ENCODE measurements around the gene GNG12.

The GNG12 gene

DNA sequence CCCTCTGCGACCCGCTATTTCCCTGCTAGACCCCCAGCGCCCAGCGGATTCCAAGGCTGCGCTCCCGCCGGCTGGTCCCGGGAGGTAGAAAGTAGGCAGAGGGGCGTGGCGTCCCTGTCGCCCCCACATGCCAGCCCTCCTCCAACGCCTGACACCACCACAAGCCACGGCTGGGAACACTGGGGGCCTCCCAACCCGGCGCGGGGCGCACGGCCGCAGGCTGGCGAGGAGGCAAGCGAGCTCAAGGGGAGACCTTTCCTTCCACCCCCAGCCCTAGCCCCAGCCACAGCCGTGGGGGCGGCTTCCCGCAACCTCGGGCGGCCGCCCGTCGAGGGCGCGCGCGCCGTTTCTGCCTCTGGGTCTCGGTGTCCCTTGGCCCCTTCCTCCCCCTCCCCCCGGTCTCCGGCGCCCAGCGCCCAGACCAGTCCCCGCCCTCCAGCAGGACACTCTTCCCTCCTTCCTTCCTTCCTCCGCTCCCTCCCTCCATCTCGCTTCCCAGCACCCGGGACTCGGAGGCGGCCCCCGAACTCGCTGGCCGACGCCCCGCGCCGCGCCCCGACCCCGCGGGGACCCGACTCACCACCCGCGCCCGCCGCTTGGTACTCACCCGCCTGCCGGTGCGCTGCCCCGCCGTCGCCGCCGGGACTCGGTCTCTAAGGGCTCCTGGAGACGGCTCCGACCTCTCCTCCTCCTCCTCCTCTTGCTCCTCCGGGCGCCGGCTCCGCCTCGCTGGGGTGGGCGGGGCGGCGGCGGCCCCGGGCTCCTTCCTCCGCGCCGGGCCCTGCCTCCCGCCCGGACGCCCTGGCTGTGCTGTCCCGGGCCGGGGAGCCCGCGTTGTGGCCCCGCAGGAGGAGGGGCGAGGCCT lies at the start of gene GNG12:
Gene GNG12, minus strand, starts transcription at position 731 of the 865 bp plus-strand sequence. CDS start 125,781 bp downstream, outside the sequence.
- peak; percentile 3 for DNase-seq

DNA sequence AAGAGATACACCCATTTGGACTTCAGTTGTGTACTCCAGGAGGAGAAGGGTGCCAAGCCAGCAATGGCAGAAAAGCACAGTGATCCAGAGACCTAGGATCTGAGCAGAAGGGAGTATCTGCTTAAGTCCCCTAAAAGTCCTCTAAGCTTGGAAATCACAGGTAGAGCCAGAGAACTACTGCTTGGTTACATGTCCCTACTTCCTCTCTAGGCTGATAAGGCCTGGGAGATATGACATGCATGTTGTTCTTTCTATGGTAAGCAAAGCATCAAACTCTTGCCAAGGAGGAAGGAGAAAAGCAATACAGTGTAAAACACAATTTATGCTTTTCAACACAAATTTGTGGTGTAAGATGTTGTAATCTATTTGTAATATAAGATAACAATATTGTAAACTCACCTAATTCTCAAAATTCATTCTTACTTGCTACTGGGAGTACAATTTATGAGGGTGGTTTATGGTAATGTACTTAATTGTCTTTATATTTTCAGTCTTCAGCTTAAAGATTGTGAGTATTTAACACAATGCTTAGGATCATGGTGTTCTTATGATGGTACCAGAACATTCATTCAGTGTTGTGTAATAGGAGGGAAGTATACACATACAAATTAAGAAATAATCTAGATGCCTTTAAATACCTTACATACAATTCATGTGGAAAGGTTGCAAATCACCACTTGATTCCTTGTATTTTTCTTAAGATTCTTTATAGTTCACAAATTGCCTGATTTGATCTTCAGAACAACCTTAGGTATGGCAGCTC lies 49.1 kb upstream of the GNG12 start:
- no peak for DNase-seq

DNA sequence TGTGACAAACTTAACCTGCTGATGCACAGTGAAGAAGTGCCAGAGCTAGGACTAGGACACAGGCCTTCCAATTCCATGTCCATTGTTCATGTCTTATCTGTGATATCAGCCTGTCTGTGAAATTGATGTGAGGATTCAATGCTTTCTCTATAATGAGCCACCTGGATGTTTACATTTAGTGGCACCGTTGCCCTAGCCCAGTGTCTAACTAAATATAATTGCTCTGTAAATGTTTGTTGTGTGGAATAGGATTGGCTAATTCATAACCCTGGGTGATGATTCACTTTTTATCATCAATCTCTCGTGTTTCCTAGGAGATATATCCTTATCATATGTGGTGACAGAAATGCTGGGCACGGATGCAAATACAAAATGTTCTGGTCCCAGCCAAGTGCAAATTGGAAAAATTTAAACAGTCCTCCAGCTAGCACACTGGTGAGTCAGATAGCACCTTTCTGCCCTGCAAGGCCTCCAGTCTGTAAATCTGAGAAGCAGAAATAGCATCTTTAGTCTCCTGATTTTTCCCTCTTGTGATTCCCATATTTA lies 46.9 kb upstream of the GNG12 start:
- no peak for DNase-seq

DNA sequence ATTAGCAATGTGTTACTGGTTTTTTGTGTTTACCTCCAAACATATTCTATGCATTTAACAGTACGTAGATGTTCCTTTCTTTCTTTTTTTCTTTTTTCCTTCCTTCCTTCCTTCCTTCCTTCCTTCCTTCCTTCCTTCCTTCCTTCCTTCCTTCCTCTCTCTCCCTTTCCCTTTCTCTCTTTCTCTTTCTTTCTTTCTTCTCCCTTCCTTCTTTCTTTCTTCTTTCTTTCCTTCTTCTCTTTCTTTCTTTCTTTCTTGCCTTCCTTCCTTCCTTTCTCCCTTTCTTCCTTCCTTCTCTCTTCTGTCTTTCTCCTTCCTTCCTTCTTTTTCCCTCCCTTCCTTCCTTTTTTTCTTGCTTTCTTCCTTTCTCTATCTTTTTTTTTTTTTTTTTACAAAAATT lies 46.2 kb upstream of the GNG12 start:
- no peak for DNase-seq

DNA sequence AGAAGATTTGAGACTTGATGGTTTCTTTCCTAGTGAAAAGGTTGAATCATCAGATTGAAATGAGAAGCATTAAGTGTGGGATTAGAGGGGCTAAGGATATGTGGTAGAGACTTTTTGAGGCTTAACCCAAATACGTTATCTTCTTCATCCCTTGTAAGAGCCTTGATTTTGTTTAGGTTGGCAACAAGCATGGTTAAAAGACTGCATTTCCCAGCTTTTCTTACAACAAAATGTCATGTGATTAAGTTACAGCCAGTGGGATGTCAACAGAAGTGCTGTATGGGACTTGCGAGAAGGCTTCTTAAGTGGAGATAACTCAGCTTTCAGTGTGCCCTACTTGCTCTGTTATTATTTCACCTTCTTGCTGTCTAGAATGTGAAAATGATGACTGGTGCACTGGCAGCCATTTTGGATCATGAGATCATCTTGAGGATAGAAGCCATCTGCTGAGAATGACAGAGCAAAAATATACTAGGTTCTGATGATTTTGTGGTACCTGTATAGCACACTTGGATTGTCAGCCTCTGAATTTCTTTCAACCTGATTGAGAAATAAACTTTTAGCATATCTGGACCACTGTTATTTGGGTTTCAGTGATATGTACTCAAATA lies 41.3 kb upstream of the GNG12 start:
- no peak for DNase-seq

DNA sequence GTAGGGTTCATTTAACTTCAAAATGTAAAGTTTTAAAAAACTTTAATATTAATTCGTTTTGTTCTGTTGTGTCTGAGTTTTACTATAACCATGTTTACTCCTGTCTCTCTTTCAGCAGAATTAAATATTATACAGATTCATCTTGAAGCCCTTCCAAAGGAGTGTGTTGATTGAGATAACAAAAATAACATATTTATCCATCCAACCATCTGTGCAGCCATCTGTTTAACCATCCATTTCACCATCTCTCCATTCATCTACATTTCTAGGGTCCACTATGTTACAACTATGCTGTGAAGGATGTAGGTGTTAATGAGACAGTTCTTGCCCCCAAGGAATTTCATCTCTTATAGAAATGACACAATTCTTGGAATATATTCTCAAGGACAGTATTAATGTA lies 36.0 kb upstream of the GNG12 start:
- no peak for DNase-seq

DNA sequence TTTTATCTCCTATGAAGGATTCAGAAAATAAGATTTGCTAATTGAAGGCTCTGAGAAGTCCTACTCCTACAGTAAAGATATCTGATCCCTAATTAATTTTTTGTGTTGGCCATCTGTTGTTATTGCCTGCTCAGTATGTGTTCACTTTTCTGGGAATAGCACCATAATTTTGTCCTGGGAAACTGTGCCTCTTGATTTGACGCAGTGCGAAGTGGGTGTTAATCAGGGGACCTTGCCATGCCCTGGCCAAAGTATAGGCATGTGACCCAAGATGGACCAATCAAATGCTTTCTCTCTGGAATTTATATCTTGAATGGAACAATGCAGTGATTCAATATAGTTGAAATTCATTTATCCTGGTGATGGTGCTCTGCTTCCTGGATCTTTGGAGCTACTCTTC lies 30.4 kb upstream of the GNG12 start:
- no peak for DNase-seq

DNA sequence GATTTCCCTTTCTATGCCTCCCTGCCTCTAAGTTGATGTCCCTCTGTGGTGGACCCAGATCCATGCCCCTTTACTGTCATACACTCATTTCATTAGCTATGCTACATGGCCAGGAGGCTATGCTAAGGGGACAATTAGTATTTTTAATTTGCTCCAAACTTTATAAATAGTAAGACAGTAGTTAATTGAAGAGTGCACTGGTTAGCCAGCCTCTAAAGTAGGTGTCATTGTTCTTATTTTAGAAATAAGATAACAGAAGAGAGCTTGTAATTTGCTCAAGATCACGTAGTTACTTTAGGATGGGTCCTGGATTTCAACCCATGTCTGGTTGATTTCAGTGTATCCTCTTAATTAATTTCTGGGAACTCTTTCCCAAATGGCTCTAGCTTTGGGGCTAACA lies 29.4 kb upstream of the GNG12 start:
- DNase-seq: no peak

DNA sequence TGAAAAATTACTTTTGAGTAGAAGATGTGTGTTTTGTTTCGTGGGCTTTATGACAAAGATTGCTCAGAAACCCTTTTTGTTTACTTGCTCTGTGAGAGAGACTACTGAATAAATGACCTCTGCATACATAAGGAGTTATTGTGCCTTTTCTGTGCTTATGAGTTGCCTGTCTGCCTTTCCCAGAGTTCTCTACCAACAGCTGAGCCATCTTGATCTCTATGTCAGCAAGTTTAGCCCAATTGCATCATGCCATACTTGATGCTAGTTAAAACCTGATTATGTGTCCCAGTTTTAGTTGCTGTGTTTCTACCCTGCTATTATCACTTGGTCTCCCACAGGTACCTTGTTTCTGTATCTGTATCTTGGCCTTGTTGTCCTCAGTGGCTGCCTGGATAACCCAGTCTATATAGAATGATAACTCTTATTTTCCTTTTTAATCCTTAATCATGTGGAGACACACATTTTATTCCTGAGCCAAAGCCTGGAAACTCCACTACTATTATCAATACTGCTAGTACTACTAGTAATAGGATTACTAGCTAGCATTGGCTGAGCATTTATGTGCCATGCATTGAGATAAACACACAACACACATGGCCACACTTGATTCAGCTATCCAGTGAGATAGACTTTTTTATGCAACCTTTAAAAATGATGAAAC lies 28.7 kb upstream of the GNG12 start:
- DNase-seq: no peak

DNA sequence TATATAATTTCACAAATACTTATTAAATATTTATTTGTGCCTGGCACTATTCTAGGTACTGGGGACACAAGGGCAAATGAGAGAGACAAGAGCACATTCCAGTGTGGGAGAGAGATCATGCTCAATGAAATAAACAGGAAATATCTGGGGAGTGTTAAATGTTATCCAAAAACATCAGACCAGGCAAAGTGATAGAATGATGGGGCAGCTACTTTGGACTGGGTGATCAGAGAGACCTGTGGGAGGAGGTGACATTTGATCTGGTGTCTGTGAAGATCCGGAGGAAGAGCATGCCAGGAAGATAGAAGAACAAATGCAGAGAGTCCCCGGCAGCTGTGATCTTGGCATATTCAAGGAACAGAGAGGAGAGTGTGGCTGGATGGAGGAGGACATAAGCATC lies 27.5 kb upstream of the GNG12 start:
- DNase-seq: no peak

DNA sequence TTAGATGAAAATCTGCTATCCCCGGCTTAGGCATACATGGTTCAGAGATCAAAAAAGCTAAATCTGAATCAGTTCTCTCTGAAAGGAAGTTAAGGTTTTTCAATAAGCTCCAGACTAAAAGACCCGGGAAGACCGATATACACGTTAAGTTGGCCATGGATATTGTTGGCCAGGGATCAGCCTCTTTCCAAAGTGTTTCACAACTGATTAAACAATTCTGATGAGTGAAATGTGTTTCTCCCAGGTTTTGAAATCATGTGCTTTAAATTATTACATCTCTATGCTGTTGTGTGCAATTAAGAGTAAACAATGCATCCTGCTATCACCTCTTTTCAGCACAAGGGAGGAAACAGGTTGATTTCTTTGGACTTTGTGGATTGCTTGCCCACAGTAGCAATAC lies 23.7 kb upstream of the GNG12 start:
- DNase-seq: no peak

DNA sequence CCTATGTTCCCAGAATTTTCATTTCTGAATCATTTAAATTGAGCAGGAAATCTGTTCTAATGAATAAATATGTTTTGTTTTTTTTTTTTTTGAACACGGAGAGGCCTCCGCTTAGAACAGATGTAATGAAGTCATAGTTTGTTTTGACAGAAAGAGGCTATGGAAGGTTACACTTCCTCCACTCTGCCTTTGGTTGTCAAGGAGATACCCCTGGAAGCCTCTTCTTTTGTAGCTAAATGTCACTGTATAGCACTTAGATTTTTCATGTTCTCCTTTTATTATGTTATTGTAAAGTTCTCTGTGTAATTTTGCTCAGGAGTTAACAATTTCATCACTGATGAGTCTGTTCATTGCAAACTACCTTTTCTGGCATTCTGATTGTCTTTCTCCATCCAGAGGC lies 22.7 kb upstream of the GNG12 start:
- no peak for DNase-seq

DNA sequence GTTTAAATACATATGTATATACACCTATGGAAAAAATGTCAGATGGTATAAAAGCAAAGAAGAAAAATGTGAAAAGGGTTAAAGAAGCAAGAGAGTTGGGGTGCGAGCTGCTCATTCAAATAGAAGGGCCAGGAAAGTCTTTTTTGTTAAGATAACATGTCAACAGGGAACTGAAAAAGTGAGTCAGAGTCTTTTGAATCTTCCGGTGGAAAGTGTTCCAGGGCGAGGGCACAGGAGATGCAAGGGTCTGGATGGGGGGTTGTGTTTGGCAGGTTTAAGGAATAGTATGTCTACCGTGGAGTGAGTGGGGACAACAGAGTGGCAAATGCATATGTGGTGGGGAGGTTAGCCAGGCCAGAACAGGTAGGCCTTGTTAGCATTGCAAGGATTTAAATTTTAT lies 22.2 kb upstream of the GNG12 start:
- DNase-seq: no peak

DNA sequence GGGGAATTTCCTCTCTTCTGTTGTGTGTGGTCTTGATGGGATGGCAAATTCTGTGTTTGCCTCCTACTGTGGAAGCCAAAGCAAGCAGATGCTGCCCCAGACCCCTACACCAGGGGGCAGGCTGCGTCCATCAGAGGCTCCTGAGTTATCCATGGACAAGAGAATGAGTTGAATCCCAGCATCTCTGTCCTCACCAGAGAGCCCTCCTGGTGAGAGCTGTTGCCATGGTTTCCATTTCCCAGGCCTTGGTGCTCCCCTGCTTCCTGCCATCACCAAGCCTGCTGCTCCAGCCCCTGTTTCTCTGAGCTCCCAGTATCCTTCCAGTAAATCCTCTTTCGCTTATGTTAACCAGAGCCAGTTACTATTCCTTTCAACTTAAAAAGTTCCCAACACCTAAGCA lies 20.4 kb upstream of the GNG12 start:
- DNase-seq: no peak

DNA sequence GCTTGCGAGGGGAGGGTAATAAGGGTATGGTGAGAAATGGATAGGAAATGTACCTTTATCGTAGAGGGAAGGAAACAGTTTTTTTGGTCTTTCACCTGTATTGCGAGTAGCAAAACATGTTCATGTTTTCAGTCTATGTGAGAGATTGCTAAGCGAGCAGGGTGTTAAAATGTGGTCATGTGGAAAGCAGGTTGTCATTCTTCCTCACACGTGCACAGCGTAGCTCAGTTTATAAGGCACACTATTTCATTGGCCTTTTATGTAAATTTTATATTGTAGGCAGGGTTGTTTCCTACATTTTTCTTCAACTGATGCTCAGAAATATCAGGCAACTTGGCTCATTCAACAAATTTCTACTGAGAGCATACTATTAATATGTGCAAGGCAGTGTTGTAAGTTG lies 18.5 kb upstream of the GNG12 start:
- no peak for DNase-seq

DNA sequence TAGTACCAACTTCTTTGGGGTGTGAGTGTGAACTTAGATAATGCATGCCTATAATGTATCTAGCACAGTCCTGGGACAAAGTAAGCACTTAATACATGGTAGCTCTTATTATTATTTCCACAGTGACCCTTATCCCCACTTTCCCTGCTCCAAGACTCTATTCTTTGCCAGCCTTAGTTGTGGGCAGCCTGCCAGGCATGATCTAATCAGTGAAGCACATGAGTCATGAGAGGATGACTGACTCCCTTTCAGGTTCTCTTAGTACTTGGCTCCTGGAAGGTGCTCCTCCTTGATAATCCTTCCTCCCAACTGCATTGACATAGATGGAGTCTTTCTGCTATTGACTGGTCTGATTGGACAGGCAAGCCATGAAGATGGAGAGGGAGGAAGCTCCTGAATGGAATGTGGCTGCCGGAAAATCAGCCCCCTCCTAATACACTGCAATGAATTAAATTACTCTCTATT lies 17.4 kb upstream of the GNG12 start:
- no peak for DNase-seq

DNA sequence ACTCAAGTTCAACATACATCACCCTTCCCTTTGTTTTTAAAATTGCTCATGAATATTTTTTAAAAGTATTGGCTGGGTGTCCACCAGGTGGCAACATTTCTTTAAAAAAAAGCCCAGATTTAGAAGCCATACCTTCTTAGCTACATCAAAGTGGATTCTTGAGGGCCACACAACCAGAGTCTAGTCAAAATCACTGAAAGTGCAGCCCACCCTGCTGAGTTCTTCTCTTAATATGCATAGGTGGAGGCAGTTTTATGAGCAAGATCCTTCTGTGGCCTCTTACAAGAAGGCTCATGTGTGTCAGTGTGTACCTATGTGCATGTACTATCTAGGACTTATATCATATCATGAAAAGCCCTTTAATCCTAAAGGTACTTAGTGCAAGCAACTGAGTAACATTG lies 16.9 kb upstream of the GNG12 start:
- no peak for DNase-seq

DNA sequence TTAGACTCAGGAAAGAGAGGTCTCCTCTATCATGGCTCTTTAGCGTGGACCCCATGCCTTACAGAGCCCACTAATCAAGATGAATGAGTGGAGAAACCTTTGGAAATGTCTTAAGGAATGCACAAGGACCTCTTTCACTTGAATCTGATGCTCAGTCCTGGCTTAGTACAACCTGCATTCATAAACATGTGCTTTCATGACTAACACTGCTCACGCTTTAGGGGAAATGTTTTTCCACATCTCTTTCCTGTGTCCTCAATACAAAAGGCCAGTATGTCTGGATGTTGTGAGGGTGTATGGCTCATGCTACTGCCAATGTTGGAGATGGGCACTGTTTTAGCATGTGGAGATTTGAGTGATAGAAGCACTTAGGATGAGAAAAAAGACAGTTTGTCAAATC lies 14.2 kb upstream of the GNG12 start:
- no peak for DNase-seq

DNA sequence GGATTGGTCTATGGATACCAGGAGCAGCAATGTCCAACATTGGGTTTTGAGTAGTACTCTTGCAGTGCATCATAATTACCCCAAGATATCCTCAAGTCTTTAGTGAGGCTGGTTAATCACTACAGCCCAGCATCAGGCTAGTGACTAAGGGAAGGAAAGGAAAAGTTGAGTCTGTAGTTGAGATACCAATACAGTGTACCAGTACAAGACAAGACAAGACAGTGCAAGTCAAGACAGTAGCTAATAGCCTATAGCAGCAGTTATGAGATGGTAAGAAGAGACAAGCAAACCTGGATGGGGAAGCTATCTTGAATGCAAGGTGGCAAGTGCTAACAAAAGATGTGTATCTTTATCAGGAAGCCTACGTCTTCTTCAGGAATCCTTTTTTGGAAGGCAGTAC lies 13.3 kb upstream of the GNG12 start:
- no peak for DNase-seq

DNA sequence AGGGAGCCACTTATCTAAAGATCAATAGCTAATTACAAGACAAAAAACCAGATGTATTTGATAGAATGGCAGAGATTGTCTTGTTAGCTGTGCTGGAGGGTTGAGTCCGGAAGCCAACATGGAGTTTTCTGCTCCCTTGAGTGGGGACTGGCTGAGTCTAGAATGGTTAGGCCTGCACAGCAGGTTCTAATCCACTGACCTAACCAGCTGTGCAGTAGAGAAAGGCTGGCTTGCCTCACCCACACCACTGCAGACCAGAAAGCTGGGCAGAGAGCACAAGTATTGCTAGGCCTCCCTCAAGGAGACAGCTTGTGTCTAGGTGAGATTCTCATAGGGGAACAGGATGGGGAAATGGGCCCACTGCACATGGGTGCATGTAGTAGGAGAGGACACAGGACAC lies 11.7 kb upstream of the GNG12 start:
- DNase-seq: no peak

DNA sequence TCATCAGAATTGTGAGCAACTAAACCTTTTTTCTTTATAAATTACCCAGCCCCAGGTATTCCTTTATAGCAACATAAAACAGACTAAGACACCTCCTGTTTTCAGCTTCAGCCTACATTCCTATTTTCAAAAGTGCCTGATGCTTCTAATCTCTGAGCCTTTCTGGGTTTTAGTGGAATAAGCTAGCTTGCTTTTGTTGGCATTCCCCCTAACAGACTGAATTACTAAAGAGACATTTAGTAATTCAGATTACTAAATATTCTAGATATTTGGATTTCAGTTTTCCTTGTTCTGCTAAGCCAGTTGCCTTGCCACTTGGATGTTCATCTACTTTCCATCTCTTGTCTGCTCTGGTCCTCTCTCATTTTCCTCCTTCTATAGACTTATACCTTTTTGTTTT lies 10.5 kb upstream of the GNG12 start:
- no peak for DNase-seq

DNA sequence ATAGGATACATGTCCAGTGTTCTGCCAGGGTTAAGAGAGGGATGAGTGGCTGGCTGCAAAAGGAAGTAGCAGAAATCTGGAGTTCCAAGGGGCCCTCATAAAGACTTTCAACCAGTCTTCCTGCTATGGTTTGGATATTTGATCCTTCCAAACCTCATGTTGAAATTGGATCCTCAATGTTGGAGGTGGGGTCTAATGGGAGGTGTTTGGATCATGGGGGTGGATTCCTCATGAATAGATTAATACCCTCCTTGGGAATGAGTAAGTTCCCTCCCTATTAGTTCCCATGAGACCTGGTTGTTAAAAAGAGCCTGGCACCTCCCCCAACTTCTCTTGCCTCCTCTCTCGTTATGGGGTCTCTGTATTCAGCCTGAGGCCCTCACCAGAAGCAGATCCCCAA lies 10.1 kb upstream of the GNG12 start:
- DNase-seq: no peak

DNA sequence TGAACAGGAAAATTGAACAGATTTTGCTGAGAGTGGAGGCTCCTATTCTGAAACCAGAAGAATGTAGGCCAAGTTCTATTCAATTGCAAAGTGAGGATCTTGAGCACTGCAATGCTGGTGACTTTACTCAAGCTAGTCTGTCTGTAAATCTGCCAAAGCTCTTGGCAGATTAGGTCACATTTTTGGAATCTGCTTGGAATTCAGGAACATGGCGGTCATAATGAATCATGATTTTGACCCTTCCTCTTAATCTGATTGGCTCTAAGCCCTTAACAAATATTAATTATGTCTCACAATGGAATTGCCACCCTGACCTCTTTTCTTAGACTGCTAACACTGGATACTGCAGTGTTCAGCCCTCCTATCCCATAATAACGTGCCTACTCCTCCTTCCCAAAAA lies 7.2 kb upstream of the GNG12 start:
- no peak for DNase-seq
